ENCODE results near the gene AACS.
"Not testable (repeated sequence)": the region's sequence is repeated elsewhere in the genome, so short reads cannot be mapped to it uniquely, and the experiment has no call there.

Gene AACS

DNA sequence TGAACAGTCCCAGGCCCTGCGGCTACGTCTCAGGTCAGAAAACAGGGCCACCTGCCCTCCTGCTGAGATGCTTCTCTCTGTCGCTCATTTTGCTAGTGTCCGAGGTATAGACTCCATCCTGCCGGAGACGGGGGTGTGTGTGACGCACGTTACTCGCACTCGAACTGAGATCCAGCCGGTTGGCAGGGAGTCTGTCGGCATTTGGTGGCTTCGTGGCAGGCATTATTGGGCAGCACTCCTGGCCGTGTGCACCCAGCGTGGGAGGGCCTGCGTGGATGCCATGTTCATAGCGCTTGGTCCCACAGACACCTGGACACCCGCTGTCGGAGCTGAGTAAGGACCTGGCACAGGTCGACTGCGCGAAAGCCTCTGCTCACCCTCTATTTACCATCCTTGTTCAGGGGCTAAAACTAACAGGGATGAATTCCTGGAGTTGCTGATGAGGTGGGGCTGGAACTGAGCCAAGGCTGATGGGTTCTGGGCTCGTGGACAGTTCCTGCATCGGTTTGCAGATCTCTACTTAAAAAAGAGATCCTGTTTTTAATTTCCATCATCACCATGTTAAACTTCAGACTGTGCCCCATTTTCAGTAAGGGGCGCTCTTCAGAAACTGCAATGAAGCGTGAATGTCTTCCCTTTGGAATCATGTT is 28.6 kb downstream of the AACS start:
- Histone ChIP-seq H3K9ac (ENCODE audit: low read length) (no peak overlapping the region), H3K36me3 (ENCODE audit: insufficient read depth, low read length) (no peaks in the 10 kb centered on the region), H3K27ac (ENCODE audit: low read depth, low read length) (no peak overlapping the region), H3K9me3 (ENCODE audit: low read length) (no peaks in the 10 kb centered on the region), H3K4me1 (ENCODE audit: insufficient read depth, low read length) (peaks cover 3% of the 10 kb centered on the region), H3K4me3 (ENCODE audit: low read depth in 1 of 2, low read length in 2 of 2) (no peak overlapping the region), H3K27me3 (ENCODE audit: control insufficient read depth in 1 of 2, insufficient read depth in 2 of 2, low read length in 2 of 2) (no peaks in the 10 kb centered on the region)

GRCh38 chr12:125096894-125097293 is 31.7 kb downstream of the AACS start:
- no peaks in the 10 kb centered on the region for H3K36me3 ChIP-seq (ENCODE audit: insufficient read depth, low read length)
- peaks cover 3% of the 10 kb centered on the region for H3K4me1 ChIP-seq (ENCODE audit: insufficient read depth, low read length)

GRCh38 chr12:125097427-125097826 is 32.2 kb downstream of the AACS start:
- Histone ChIP-seq H3K4me3 (ENCODE audit: low read depth in 1 of 2, low read length in 2 of 2) (no peak overlapping the region), H3K4me1 (ENCODE audit: insufficient read depth, low read length) (peaks cover 3% of the 10 kb centered on the region), H3K36me3 (ENCODE audit: insufficient read depth, low read length) (no peaks in the 10 kb centered on the region), H3K27me3 (ENCODE audit: control insufficient read depth in 1 of 2, insufficient read depth in 2 of 2, low read length in 2 of 2) (no peaks in the 10 kb centered on the region), H3K9me3 (ENCODE audit: low read length) (no peaks in the 10 kb centered on the region), H3K27ac (ENCODE audit: low read depth, low read length) (no peak overlapping the region), H3K9ac (ENCODE audit: low read length) (no peak overlapping the region)

More at GRCh38 chr12:125096894-125097293, 31.7 kb downstream of the AACS start:
- Histone ChIP-seq H3K9me3 (ENCODE audit: low read length) (no peaks in the 10 kb centered on the region), H3K27ac (ENCODE audit: low read depth, low read length) (no peak overlapping the region), H3K9ac (ENCODE audit: low read length) (no peak overlapping the region), H3K27me3 (ENCODE audit: control insufficient read depth in 1 of 2, insufficient read depth in 2 of 2, low read length in 2 of 2) (no peaks in the 10 kb centered on the region), H3K4me3 (ENCODE audit: low read depth in 1 of 2, low read length in 2 of 2) (no peak overlapping the region)

DNA sequence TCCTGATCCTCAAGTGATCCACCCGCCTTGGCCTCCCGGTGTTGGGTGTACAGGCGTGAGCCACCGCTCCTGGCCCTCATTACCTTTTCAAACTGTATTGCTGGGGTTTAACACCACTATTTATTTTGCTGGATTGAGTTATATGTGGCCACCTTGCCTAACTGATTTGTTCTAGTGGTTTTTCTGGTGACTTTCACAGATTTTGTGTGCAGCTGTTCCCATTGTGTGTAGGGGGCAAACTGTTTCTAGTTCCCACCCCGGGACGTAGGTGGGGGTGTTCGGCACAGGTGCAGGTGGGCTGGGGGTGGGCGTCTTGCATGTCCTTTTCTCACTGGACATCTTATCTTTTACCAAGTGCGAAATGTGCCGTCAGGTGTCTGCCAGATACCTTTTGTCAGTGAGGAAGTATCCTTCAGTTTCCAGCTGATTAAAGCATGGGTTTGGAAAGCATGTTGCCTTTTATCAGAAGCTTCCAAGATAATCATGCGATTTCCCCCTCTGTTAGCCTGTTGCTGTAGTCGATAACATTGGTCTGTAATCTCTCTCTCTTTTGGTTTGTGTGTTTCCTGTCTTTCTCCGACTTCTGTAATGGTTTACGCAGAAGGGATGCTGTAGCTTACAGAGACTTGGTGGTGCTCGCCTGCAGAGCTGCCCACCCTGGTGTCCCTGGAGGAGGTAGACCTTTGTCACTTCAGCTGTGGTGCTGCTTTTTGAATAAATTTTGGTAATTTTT is 33.6 kb downstream of the AACS start:
- Histone ChIP-seq H3K4me1 (ENCODE audit: insufficient read depth, low read length) (no peaks in the 10 kb centered on the region), H3K36me3 (ENCODE audit: insufficient read depth, low read length) (peaks cover 9% of the 10 kb centered on the region), H3K9ac (ENCODE audit: low read length) (no peak overlapping the region), H3K4me3 (ENCODE audit: low read depth in 1 of 2, low read length in 2 of 2) (no peak overlapping the region), H3K27me3 (ENCODE audit: control insufficient read depth in 1 of 2, insufficient read depth in 2 of 2, low read length in 2 of 2) (no peaks in the 10 kb centered on the region), H3K27ac (ENCODE audit: low read depth, low read length) (no peak overlapping the region), H3K9me3 (ENCODE audit: low read length) (no peaks in the 10 kb centered on the region)

GRCh38 chr12:125099409-125099782 is 34.2 kb downstream of the AACS start:
- H3K27ac ChIP-seq (ENCODE audit: low read depth, low read length): no peak overlapping the region
- peaks cover 9% of the 10 kb centered on the region for H3K36me3 ChIP-seq (ENCODE audit: insufficient read depth, low read length)
- H3K4me1 ChIP-seq (ENCODE audit: insufficient read depth, low read length): no peaks in the 10 kb centered on the region
- no peaks in the 10 kb centered on the region for H3K9me3 ChIP-seq (ENCODE audit: low read length)
- no peak overlapping the region for H3K4me3 ChIP-seq (ENCODE audit: low read depth in 1 of 2, low read length in 2 of 2)
- no peaks in the 10 kb centered on the region for H3K27me3 ChIP-seq (ENCODE audit: control insufficient read depth in 1 of 2, insufficient read depth in 2 of 2, low read length in 2 of 2)
- no peak overlapping the region for H3K9ac ChIP-seq (ENCODE audit: low read length)

DNA sequence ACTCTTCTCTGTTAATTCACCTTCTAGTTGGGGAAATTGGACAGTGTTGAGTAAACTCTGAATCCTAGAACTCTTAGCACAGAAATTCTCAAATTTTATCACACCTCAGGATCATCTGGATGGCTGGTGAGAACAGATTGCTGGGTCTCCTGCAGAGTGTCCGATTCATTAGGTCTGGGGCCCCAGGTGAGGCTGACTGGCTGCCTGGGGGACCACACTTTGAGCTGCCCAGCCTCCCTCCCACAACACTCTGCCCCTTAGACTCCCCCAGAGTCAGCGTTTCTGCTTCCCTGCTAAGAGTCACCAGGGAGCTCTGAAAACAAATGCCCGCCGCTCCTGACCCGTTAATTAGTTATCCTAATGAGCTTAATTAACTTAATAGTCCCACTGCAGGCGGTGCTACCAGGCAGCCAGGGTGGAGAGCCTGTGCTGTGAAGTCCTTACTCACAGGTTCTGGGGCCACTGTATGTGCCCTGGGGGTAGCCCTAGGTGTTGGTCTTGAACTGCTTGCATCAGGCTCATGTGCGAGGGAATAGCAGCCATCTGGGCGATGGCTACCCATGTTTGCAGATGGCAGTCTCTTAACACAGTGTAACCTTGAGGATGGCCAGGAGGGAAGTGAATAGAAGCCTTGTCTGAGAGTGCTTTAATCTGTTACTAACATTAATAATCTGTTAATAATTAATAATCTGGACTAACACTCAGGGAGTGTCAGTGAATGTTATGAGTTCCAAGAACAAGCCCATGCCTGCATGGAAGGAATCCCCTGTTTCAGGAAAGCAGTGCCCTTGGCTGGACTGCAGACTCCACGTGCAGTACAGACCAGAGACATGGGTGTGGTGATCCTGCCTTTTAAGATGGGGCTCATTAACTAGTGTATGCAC is 35.6 kb downstream of the AACS start:
- Histone ChIP-seq H3K9ac (ENCODE audit: low read length) (no peak overlapping the region), H3K27ac (ENCODE audit: low read depth, low read length) (no peak overlapping the region), H3K36me3 (ENCODE audit: insufficient read depth, low read length) (peaks cover 9% of the 10 kb centered on the region), H3K9me3 (ENCODE audit: low read length) (no peaks in the 10 kb centered on the region), H3K4me1 (ENCODE audit: insufficient read depth, low read length) (no peaks in the 10 kb centered on the region), H3K27me3 (ENCODE audit: control insufficient read depth in 1 of 2, insufficient read depth in 2 of 2, low read length in 2 of 2) (no peaks in the 10 kb centered on the region), H3K4me3 (ENCODE audit: low read depth in 1 of 2, low read length in 2 of 2) (no peak overlapping the region)

GRCh38 chr12:125104982-125105381 is 39.7 kb downstream of the AACS start:
- no peaks in the 10 kb centered on the region for H3K4me1 ChIP-seq (ENCODE audit: insufficient read depth, low read length)
- no peaks in the 10 kb centered on the region for H3K9me3 ChIP-seq (ENCODE audit: low read length)
- no peak overlapping the region for H3K4me3 ChIP-seq (ENCODE audit: low read depth in 1 of 2, low read length in 2 of 2)
- H3K27ac ChIP-seq (ENCODE audit: low read depth, low read length): no peak overlapping the region
- H3K27me3 ChIP-seq (ENCODE audit: control insufficient read depth in 1 of 2, insufficient read depth in 2 of 2, low read length in 2 of 2): no peaks in the 10 kb centered on the region
- H3K36me3 ChIP-seq (ENCODE audit: insufficient read depth, low read length): peaks cover 14% of the 10 kb centered on the region
- H3K9ac ChIP-seq (ENCODE audit: low read length): no peak overlapping the region

- Histone ChIP-seq H3K36me3 (ENCODE audit: insufficient read depth, low read length) (peaks cover 14% of the 10 kb centered on the region), H3K9me3 (ENCODE audit: low read length) (no peaks in the 10 kb centered on the region), H3K27me3 (ENCODE audit: control insufficient read depth in 1 of 2, insufficient read depth in 2 of 2, low read length in 2 of 2) (no peaks in the 10 kb centered on the region), H3K4me3 (ENCODE audit: low read depth in 1 of 2, low read length in 2 of 2) (no peak overlapping the region), H3K27ac (ENCODE audit: low read depth, low read length) (no peak overlapping the region), H3K9ac (ENCODE audit: low read length) (no peak overlapping the region), H3K4me1 (ENCODE audit: insufficient read depth, low read length) (no peaks in the 10 kb centered on the region)
Observed at GRCh38 chr12:125105600-125105999, 40.4 kb downstream of the AACS start.

DNA sequence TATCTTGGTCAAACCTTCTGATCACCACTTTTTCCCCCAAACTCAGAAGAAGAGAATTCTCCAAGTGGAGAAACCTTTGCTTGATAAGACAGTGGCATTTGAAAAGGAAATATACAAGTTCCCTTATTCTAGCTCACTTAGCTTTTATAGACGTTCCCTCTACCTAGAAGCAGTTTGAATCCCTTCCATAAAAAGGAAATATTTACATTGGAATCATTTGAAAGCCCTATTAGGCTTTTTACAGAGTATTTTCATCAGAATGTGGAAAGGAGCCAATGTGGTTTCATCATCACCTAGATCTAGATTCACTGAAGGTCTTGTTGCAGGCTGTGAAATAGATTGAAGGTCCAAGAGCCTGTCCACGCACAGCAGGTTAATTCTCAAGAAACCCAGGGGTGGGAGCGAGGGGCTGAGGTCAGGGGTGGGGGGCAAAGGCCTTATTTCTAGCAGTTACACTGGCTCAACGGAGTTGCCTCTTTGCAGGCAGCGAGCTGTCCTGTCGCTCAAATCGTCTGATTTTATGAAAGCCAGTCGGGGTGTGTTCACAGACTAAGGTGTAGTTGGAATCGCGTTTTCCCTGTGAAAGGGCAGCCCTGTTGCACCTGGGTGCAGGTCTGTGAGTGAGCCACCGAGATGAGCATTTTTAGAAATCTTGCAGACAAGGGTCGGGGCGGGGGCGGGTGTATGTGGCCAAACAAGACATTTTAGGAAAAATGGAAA is 45.6 kb downstream of the AACS start:
- Histone ChIP-seq H3K27me3 (ENCODE audit: control insufficient read depth in 1 of 2, insufficient read depth in 2 of 2, low read length in 2 of 2) (no peaks in the 10 kb centered on the region), H3K27ac (ENCODE audit: low read depth, low read length) (no peak overlapping the region), H3K4me1 (ENCODE audit: insufficient read depth, low read length) (no peaks in the 10 kb centered on the region), H3K36me3 (ENCODE audit: insufficient read depth, low read length) (peaks cover 5% of the 10 kb centered on the region), H3K4me3 (ENCODE audit: low read depth in 1 of 2, low read length in 2 of 2) (no peak overlapping the region), H3K9ac (ENCODE audit: low read length) (no peak overlapping the region), H3K9me3 (ENCODE audit: low read length) (no peaks in the 10 kb centered on the region)

DNA sequence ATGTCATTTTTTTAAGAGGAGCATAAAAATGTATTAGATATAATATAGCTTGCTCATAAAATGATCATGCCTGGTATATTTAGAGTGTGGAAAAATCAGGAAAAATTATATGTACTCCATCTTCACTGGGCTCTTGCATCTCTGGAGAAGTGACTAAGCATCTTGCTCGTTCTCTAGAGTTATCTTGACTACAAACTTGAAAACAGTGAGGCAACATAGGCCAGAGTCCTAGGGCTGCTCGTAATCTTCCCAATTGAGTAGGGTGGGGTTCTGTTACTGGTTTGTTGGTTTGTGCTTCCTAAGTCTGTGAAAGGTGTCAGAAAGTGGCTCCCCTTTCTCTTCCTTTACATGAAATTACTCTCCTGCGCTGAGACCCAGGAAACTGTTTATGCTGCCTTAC is 46.2 kb downstream of the AACS start:
- Histone ChIP-seq H3K9me3 (ENCODE audit: low read length) (no peaks in the 10 kb centered on the region), H3K9ac (ENCODE audit: low read length) (no peak overlapping the region), H3K4me1 (ENCODE audit: insufficient read depth, low read length) (no peaks in the 10 kb centered on the region), H3K27ac (ENCODE audit: low read depth, low read length) (no peak overlapping the region), H3K36me3 (ENCODE audit: insufficient read depth, low read length) (peaks cover 5% of the 10 kb centered on the region), H3K27me3 (ENCODE audit: control insufficient read depth in 1 of 2, insufficient read depth in 2 of 2, low read length in 2 of 2) (no peaks in the 10 kb centered on the region), H3K4me3 (ENCODE audit: low read depth in 1 of 2, low read length in 2 of 2) (no peak overlapping the region)

DNA sequence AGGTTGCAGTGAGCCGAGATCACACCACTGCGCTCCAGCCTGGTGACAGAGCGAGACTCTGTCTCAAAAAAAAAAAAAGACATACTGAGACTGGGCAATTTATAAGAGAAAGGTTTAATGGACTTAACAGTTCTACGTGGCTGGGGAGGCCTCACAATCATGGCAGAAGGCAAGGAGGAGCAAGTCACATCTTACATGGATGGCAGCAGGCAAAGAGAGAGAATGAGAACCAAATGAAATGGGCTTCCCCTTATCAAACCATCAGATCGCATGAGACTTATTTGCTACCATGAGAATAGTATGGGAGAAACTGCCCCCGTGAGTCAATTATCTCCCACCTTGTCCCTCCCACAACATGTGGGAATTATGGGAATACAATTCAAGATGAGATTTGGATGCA is 47.4 kb downstream of the AACS start:
- not testable (repeated sequence) for H3K4me3 ChIP-seq (ENCODE audit: low read depth in 1 of 2, low read length in 2 of 2); H3K4me1 ChIP-seq (ENCODE audit: insufficient read depth, low read length); H3K27me3 ChIP-seq (ENCODE audit: control insufficient read depth in 1 of 2, insufficient read depth in 2 of 2, low read length in 2 of 2); H3K9me3 ChIP-seq (ENCODE audit: low read length); H3K36me3 ChIP-seq (ENCODE audit: insufficient read depth, low read length); H3K27ac ChIP-seq (ENCODE audit: low read depth, low read length); H3K9ac ChIP-seq (ENCODE audit: low read length)

Measured in muscle layer of colon (tissue), 2 donors.